DMS53 (cell line): ENCODE data around the gene JPH4.

Experiments used
- DNase-seq: peaks from one replicate; lab custom pipeline; 2025; lab: John Stamatoyannopoulos, UW

JPH4 gene

GRCh38 chr14:23579739-23580138, 1.1 kb upstream of the JPH4 start:
- no peak for DNase-seq

GRCh38 chr14:23579311-23579630, 681 bp upstream of the JPH4 start:
- no peak for DNase-seq

- no peak for DNase-seq
Measured at GRCh38 chr14:23577710-23578392, 739 bp downstream of the JPH4 start.

- peak; percentile 73 for DNase-seq
Measured at GRCh38 chr14:23577004-23577681, 1.4 kb downstream of the JPH4 start.

GRCh38 chr14:23573384-23574015, 5.1 kb downstream of the JPH4 start:
- DNase-seq = peak; percentile 88

GRCh38 chr14:23572836-23573235, 5.8 kb downstream of the JPH4 start:
- DNase-seq = no peak

GRCh38 chr14:23572524-23572828, 6.1 kb downstream of the JPH4 start:
- no peak for DNase-seq

GRCh38 chr14:23571701-23572523, 6.7 kb downstream of the JPH4 start:
- peak; percentile 33 for DNase-seq

GRCh38 chr14:23570806-23571483, 7.6 kb downstream of the JPH4 start:
- no peak for DNase-seq

GRCh38 chr14:23569443-23570151, 9.0 kb downstream of the JPH4 start:
- DNase-seq = peak; percentile 71

- DNase-seq = peak; percentile 31
Measured at GRCh38 chr14:23568600-23569331, 9.8 kb downstream of the JPH4 start.

- DNase-seq = no peak
Measured at GRCh38 chr14:23568021-23568599, 10.5 kb downstream of the JPH4 start.

- DNase-seq = peak; percentile 95
Measured at GRCh38 chr14:23567186-23568020, 11.2 kb downstream of the JPH4 start, which contains the start of gene AP1G2. Gene AP1G2, minus strand, starts transcription at chr14:23567791. Its CDS starts 477 bp downstream, at chr14:23567314.

- no peak for DNase-seq
Measured at GRCh38 chr14:23566778-23567185, 11.8 kb downstream of the JPH4 start.

- no peak for DNase-seq
Measured at GRCh38 chr14:23566112-23566777, 12.3 kb downstream of the JPH4 start.

- DNase-seq = no peak
Measured at GRCh38 chr14:23565626-23566025, 13.0 kb downstream of the JPH4 start.

- no peak for DNase-seq
Measured at GRCh38 chr14:23564876-23565275, 13.7 kb downstream of the JPH4 start.

- DNase-seq = no peak
Measured at GRCh38 chr14:23564181-23564812, 14.3 kb downstream of the JPH4 start.
